Suprapubic skin (tissue), 4 donors: ENCODE data around the gene CDH4. TPM values are rescaled to one million over a fixed set of nuclear protein-coding genes. Genes with fewer than 3 reads are reported as not detected.

ENCODE experiments used
- DNase-seq, 2 donors: peaks; one replicate each; pipeline ENCODE4 v3.0.0-alpha.2; 2019; ENCODE audit warnings: low spot score in 2 of 2
- H3K27ac ChIP-seq: fragments of 200-600 bp; sonication (generic); one replicate; pipeline ENCODE4 v1.5.1; 2019
- H3K27me3 ChIP-seq: fragments of 200-600 bp; sonication (generic); one replicate; pipeline ENCODE4 v1.5.1; 2019
- H3K36me3 ChIP-seq: fragments of 200-600 bp; sonication (generic); one replicate; pipeline ENCODE4 v1.5.1; 2019
- H3K4me1 ChIP-seq: fragments of 200-600 bp; sonication (generic); one replicate; pipeline ENCODE4 v1.5.1; 2019
- H3K4me3 ChIP-seq: fragments of 200-600 bp; sonication (generic); one replicate; pipeline ENCODE4 v1.5.1; 2019; ENCODE audit warnings: mild to moderate bottlenecking
- H3K9me3 ChIP-seq: fragments of 200-600 bp; sonication (generic); one replicate; pipeline ENCODE4 v1.5.1; 2019
- CTCF ChIP-seq, 2 donors: fragments of 200-600 bp in 1 of 2; fragments of 450-650 bp in 1 of 2; sonication (generic) in 1 of 2; IDR thresholded peaks; one replicate each; pipeline ENCODE4 v1.5.1; 2016 to 2019; ENCODE audit warnings: antibody characterized with exemption in 2 of 2, mild to moderate bottlenecking in 1 of 2, moderate library complexity in 1 of 2
- EP300 ChIP-seq: sonication (generic); formaldehyde crosslinking; IDR thresholded peaks from one replicate; pipeline ENCODE4 v1.6.1; 2017; ENCODE audit warnings: antibody characterized with exemption
- POLR2A ChIP-seq, 2 donors: fragments of 450-650 bp; IDR thresholded peaks; one replicate each; pipeline ENCODE4 v1.6.1; 2017; ENCODE audit warnings: antibody characterized with exemption in 2 of 2, mild to moderate bottlenecking in 2 of 2, moderate library complexity in 2 of 2
- POLR2AphosphoS5 ChIP-seq, 3 donors: sonication (generic); formaldehyde crosslinking; IDR thresholded peaks; one replicate each; pipeline ENCODE4 v1.6.1; 2017; ENCODE audit warnings: antibody characterized with exemption in 3 of 3
- WGBS: methylation state at CpG from one replicate; pipeline ENCODE4 v1.1.5; 2018; 5-methylcytosine and 5-hydroxymethylcytosine counted together
- total RNA-seq, 4 donors: library from RNA; depleted of rRNA; stranded (reverse); fragments of >200 nt; gene quantifications; one replicate each; pipeline ENCODE4 v1.1.0, GENCODE V29; 2016

The CDH4 gene
- total RNA-seq, 4 donors from 2014 or later: 0.91 to 5.9 (median 2.6) TPM

- no peak for DNase-seq
- no peaks in the 10 kb centered on the region for H3K4me1 ChIP-seq
- no peak overlapping the region for H3K27ac ChIP-seq
- no peaks in the 10 kb centered on the region for H3K36me3 ChIP-seq
- no peaks in the 10 kb centered on the region for H3K9me3 ChIP-seq
- H3K4me3 ChIP-seq: no peak overlapping the region
- TF ChIP-seq POLR2AphosphoS5 (IDR thresholded peaks at IDR 0.05) (no peak), CTCF (IDR thresholded peaks at IDR 0.05) (no peak), EP300 (no peak), POLR2A (IDR thresholded peaks at IDR 0.05) (no peak)
- WGBS: 93% methylated on average over 2 of the region's 4 CpGs
- H3K27me3 ChIP-seq: peaks cover 24% of the 10 kb centered on the region
These were observed 26.2 kb downstream of the CDH4 start for GRCh38 chr20:61278296-61278695.

GRCh38 chr20:61279621-61280150, 27.6 kb downstream of the CDH4 start:
- H3K36me3 ChIP-seq: no peaks in the 10 kb centered on the region
- H3K27me3 ChIP-seq: peaks cover 20% of the 10 kb centered on the region
- TF ChIP-seq EP300 (no peak), POLR2AphosphoS5 (IDR thresholded peaks at IDR 0.05) (no peak)
- no peak overlapping the region for H3K27ac ChIP-seq
- WGBS: 86% methylated on average over 17 of the region's 17 CpGs
- no peaks in the 10 kb centered on the region for H3K9me3 ChIP-seq
- no peak for DNase-seq
- H3K4me3 ChIP-seq: no peak overlapping the region
- no peaks in the 10 kb centered on the region for H3K4me1 ChIP-seq

- Histone ChIP-seq H3K27ac (no peak overlapping the region), H3K9me3 (no peaks in the 10 kb centered on the region), H3K36me3 (no peaks in the 10 kb centered on the region), H3K4me3 (no peak overlapping the region), H3K4me1 (no peaks in the 10 kb centered on the region), H3K27me3 (peaks cover 14% of the 10 kb centered on the region)
- TF ChIP-seq CTCF (IDR thresholded peaks at IDR 0.05): no peak
- no peak for DNase-seq
- 90% methylated on average over 27 of the region's 27 CpGs for WGBS
These were observed 28.3 kb downstream of the CDH4 start for GRCh38 chr20:61280217-61280980.

- Histone ChIP-seq H3K36me3 (no peaks in the 10 kb centered on the region), H3K4me1 (no peaks in the 10 kb centered on the region), H3K27ac (no peak overlapping the region), H3K27me3 (peaks cover 14% of the 10 kb centered on the region), H3K9me3 (no peaks in the 10 kb centered on the region), H3K4me3 (no peak overlapping the region)
- no peak for DNase-seq
- TF ChIP-seq POLR2AphosphoS5 (IDR thresholded peaks at IDR 0.05): no peak
- TF ChIP-seq POLR2A (IDR thresholded peaks at IDR 0.05): no peak
- TF ChIP-seq EP300: no peak
- TF ChIP-seq CTCF (IDR thresholded peaks at IDR 0.05): no peak
- WGBS: 85% methylated on average over 6 of the region's 12 CpGs
These were observed 29.3 kb downstream of the CDH4 start for GRCh38 chr20:61281286-61281795.

- DNase-seq: no peak
- Histone ChIP-seq H3K27me3 (peaks cover 3% of the 10 kb centered on the region), H3K4me1 (no peaks in the 10 kb centered on the region), H3K36me3 (no peaks in the 10 kb centered on the region), H3K9me3 (no peaks in the 10 kb centered on the region), H3K27ac (no peak overlapping the region), H3K4me3 (no peak overlapping the region)
- WGBS: 73% methylated on average over 5 of the region's 5 CpGs
- no peak for TF ChIP-seq EP300
- TF ChIP-seq POLR2A (IDR thresholded peaks at IDR 0.05): no peak
- TF ChIP-seq POLR2AphosphoS5 (IDR thresholded peaks at IDR 0.05): no peak
- TF ChIP-seq CTCF (IDR thresholded peaks at IDR 0.05): no peak
These were observed 32.7 kb downstream of the CDH4 start for GRCh38 chr20:61284752-61285151.
